ENCODE data around the gene GNG4. TPM values are rescaled to one million over a fixed set of nuclear protein-coding genes. Genes with fewer than 3 reads are reported as not detected.

GNG4 gene
- total RNA-seq, 1 donor from 2014 or later, result 0.12 TPM

GRCh38 chr1:235661568-235661967 is 12.0 kb upstream of the GNG4 start:
- TF ChIP-seq CTCF (conservative IDR thresholded peaks at IDR 0.05; ENCODE audit: low read depth, low read length), result no peak
- H3K4me3 ChIP-seq (ENCODE audit: low read depth, low read length), result no peak overlapping the region

GRCh38 chr1:235659186-235659771 is 9.7 kb upstream of the GNG4 start:
- DNase-seq (ENCODE audit: low read depth), result no peak
- TF ChIP-seq CTCF (conservative IDR thresholded peaks at IDR 0.05; ENCODE audit: low read depth, low read length), result no peak
- H3K4me3 ChIP-seq (ENCODE audit: low read depth, low read length), result no peak overlapping the region

More at GRCh38 chr1:235661568-235661967, 12.0 kb upstream of the GNG4 start:
- no peak for DNase-seq (ENCODE audit: low read depth)

- H3K4me3 ChIP-seq (ENCODE audit: low read depth, low read length), result no peak overlapping the region
- no peak for DNase-seq (ENCODE audit: low read depth)
- TF ChIP-seq CTCF (conservative IDR thresholded peaks at IDR 0.05; ENCODE audit: low read depth, low read length), result no peak
These were observed 8.4 kb upstream of the GNG4 start for GRCh38 chr1:235657747-235658526.

DNA sequence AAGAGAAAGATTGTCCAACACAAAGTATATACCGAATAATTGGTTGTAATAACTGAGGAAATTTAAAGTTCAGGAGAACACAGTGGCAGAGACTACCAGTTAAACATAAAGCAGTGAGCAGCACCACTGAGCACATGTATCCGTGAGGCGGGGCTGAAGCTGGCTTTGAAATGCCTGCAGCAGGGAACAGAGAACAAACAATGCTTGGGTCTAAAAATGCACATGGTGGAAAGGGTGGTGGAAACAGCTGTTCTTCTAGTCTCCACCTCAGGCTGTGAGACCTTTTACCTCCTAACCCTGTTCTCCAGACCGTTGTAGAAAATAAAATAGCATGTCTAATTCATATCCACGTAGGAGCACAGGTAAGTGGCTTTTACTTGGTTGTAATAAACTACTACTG is 7.7 kb upstream of the GNG4 start:
- DNase-seq (ENCODE audit: low read depth), result no peak
- TF ChIP-seq CTCF (conservative IDR thresholded peaks at IDR 0.05; ENCODE audit: low read depth, low read length), result no peak
- H3K4me3 ChIP-seq (ENCODE audit: low read depth, low read length), result no peak overlapping the region

DNA sequence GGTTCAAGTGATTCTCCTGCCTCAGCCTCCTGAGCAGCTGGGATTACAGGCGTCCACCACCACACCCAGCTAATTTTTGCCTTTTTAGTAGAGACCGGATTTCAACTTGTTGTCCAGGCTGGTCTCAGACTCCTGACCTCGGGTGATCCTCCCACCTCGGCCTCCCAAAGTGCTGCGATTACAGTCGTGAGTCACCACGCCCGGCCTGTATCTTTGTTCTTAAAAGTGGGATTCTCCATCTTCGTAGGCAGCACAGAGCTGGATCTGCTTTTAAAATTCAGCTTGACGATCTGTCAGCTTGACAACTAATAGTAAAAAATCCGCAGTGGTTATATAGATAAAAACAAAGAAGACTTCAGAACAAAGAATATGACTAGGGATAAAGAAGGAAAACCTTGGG is 2.8 kb upstream of the GNG4 start:
- H3K4me3 ChIP-seq (ENCODE audit: low read depth, low read length), result no peak overlapping the region
- no peak for TF ChIP-seq CTCF (conservative IDR thresholded peaks at IDR 0.05; ENCODE audit: low read depth, low read length)
- DNase-seq (ENCODE audit: low read depth), result no peak

- H3K4me3 ChIP-seq (ENCODE audit: low read depth, low read length), result no peak overlapping the region
- no peak for TF ChIP-seq CTCF (conservative IDR thresholded peaks at IDR 0.05; ENCODE audit: low read depth, low read length)
- DNase-seq (ENCODE audit: low read depth), result no peak
These were observed 1.7 kb upstream of the GNG4 start for GRCh38 chr1:235651170-235651806.

Data from epithelial cell of proximal tubule (primary cell).